ENCODE results near the gene SSRP1.

Gene SSRP1

GRCh38 chr11:57306940-57307565, 28.6 kb downstream of the SSRP1 start:
- Histone ChIP-seq H3K36me3 (ENCODE audit: control insufficient read depth in 2 of 2, insufficient read depth in 2 of 2, low read length in 2 of 2) (peaks cover 15 to 26% of the 10 kb centered on the region in 2 donors), H3K4me3 (ENCODE audit: low read length in 2 of 2) (no peak overlapping the region), H3K27ac (ENCODE audit: low read length) (no peak overlapping the region), H3K9me3 (ENCODE audit: control insufficient read depth in 2 of 2, low read length in 2 of 2) (no peaks in the 10 kb centered on the region), H3K4me1 (ENCODE audit: control insufficient read depth, insufficient read depth, low read length) (peaks cover 44% of the 10 kb centered on the region), H3K9ac (ENCODE audit: low read length in 2 of 2) (no peak overlapping the region), H3K27me3 (ENCODE audit: control insufficient read depth in 1 of 2, insufficient read depth in 2 of 2, low read length in 2 of 2) (no peaks in the 10 kb centered on the region)

- Histone ChIP-seq H3K36me3 (ENCODE audit: control insufficient read depth in 2 of 2, insufficient read depth in 2 of 2, low read length in 2 of 2) (peaks cover 20 to 33% of the 10 kb centered on the region in 2 donors), H3K9ac (ENCODE audit: low read length in 2 of 2) (no peak overlapping the region), H3K9me3 (ENCODE audit: control insufficient read depth in 2 of 2, low read length in 2 of 2) (no peaks in the 10 kb centered on the region), H3K27ac (ENCODE audit: low read length) (no peak overlapping the region), H3K4me1 (ENCODE audit: control insufficient read depth, insufficient read depth, low read length) (peaks cover 37% of the 10 kb centered on the region), H3K4me3 (ENCODE audit: low read length in 2 of 2) (no peak overlapping the region), H3K27me3 (ENCODE audit: control insufficient read depth in 1 of 2, insufficient read depth in 2 of 2, low read length in 2 of 2) (no peaks in the 10 kb centered on the region)
Measured at GRCh38 chr11:57306161-57306876, 29.4 kb downstream of the SSRP1 start.

GRCh38 chr11:57305523-57305922, 30.2 kb downstream of the SSRP1 start:
- Histone ChIP-seq H3K4me1 (ENCODE audit: control insufficient read depth, insufficient read depth, low read length) (peaks cover 29% of the 10 kb centered on the region), H3K27me3 (ENCODE audit: control insufficient read depth in 1 of 2, insufficient read depth in 2 of 2, low read length in 2 of 2) (no peaks in the 10 kb centered on the region), H3K4me3 (ENCODE audit: low read length in 2 of 2) (no peak overlapping the region), H3K36me3 (ENCODE audit: control insufficient read depth in 2 of 2, insufficient read depth in 2 of 2, low read length in 2 of 2) (peaks cover 28 to 41% of the 10 kb centered on the region in 2 donors), H3K9ac (ENCODE audit: low read length in 2 of 2) (no peak overlapping the region), H3K9me3 (ENCODE audit: control insufficient read depth in 2 of 2, low read length in 2 of 2) (no peaks in the 10 kb centered on the region), H3K27ac (ENCODE audit: low read length) (no peak overlapping the region)

GRCh38 chr11:57303990-57304579, 31.6 kb downstream of the SSRP1 start:
- Histone ChIP-seq H3K27ac (ENCODE audit: low read length) (no peak overlapping the region), H3K27me3 (ENCODE audit: control insufficient read depth in 1 of 2, insufficient read depth in 2 of 2, low read length in 2 of 2) (no peaks in the 10 kb centered on the region), H3K4me3 (ENCODE audit: low read length in 2 of 2) (no peak overlapping the region), H3K9me3 (ENCODE audit: control insufficient read depth in 2 of 2, low read length in 2 of 2) (peaks cover 3 to 14% of the 10 kb centered on the region in 2 donors), H3K9ac (ENCODE audit: low read length in 2 of 2) (no peak overlapping the region), H3K4me1 (ENCODE audit: control insufficient read depth, insufficient read depth, low read length) (peaks cover 18% of the 10 kb centered on the region), H3K36me3 (ENCODE audit: control insufficient read depth in 2 of 2, insufficient read depth in 2 of 2, low read length in 2 of 2) (peaks cover 32 to 53% of the 10 kb centered on the region in 2 donors)

GRCh38 chr11:57303280-57303989, 32.3 kb downstream of the SSRP1 start:
- Histone ChIP-seq H3K4me1 (ENCODE audit: control insufficient read depth, insufficient read depth, low read length) (peaks cover 14% of the 10 kb centered on the region), H3K9me3 (ENCODE audit: control insufficient read depth in 2 of 2, low read length in 2 of 2) (peaks cover 6 to 15% of the 10 kb centered on the region in 2 donors), H3K36me3 (ENCODE audit: control insufficient read depth in 2 of 2, insufficient read depth in 2 of 2, low read length in 2 of 2) (peaks cover 37 to 54% of the 10 kb centered on the region in 2 donors), H3K27me3 (ENCODE audit: control insufficient read depth in 1 of 2, insufficient read depth in 2 of 2, low read length in 2 of 2) (no peaks in the 10 kb centered on the region), H3K4me3 (ENCODE audit: low read length in 2 of 2) (no peak overlapping the region), H3K27ac (ENCODE audit: low read length) (no peak overlapping the region), H3K9ac (ENCODE audit: low read length in 2 of 2) (no peak overlapping the region)

GRCh38 chr11:57302489-57302888, 33.2 kb downstream of the SSRP1 start:
- Histone ChIP-seq H3K27ac (ENCODE audit: low read length) (no peak overlapping the region), H3K9me3 (ENCODE audit: control insufficient read depth in 2 of 2, low read length in 2 of 2) (peaks cover 6 to 15% of the 10 kb centered on the region in 2 donors), H3K27me3 (ENCODE audit: control insufficient read depth in 1 of 2, insufficient read depth in 2 of 2, low read length in 2 of 2) (no peaks in the 10 kb centered on the region), H3K4me1 (ENCODE audit: control insufficient read depth, insufficient read depth, low read length) (peaks cover 14% of the 10 kb centered on the region), H3K36me3 (ENCODE audit: control insufficient read depth in 2 of 2, insufficient read depth in 2 of 2, low read length in 2 of 2) (peaks cover 37 to 51% of the 10 kb centered on the region in 2 donors), H3K9ac (ENCODE audit: low read length in 2 of 2) (no peak overlapping the region), H3K4me3 (ENCODE audit: low read length in 2 of 2) (no peak overlapping the region)

GRCh38 chr11:57301711-57302423, 33.8 kb downstream of the SSRP1 start:
- Histone ChIP-seq H3K27me3 (ENCODE audit: control insufficient read depth in 1 of 2, insufficient read depth in 2 of 2, low read length in 2 of 2) (no peaks in the 10 kb centered on the region), H3K27ac (ENCODE audit: low read length) (no peak overlapping the region), H3K4me3 (ENCODE audit: low read length in 2 of 2) (no peak overlapping the region), H3K9me3 (ENCODE audit: control insufficient read depth in 2 of 2, low read length in 2 of 2) (peaks cover 6 to 15% of the 10 kb centered on the region in 2 donors), H3K9ac (ENCODE audit: low read length in 2 of 2) (no peak overlapping the region), H3K4me1 (ENCODE audit: control insufficient read depth, insufficient read depth, low read length) (peaks cover 9% of the 10 kb centered on the region), H3K36me3 (ENCODE audit: control insufficient read depth in 2 of 2, insufficient read depth in 2 of 2, low read length in 2 of 2) (peaks cover 37 to 51% of the 10 kb centered on the region in 2 donors)

GRCh38 chr11:57300785-57301184, 34.9 kb downstream of the SSRP1 start:
- Histone ChIP-seq H3K4me3 (ENCODE audit: low read length in 2 of 2) (no peak overlapping the region), H3K4me1 (ENCODE audit: control insufficient read depth, insufficient read depth, low read length) (peaks cover 9% of the 10 kb centered on the region), H3K27me3 (ENCODE audit: control insufficient read depth in 1 of 2, insufficient read depth in 2 of 2, low read length in 2 of 2) (no peaks in the 10 kb centered on the region), H3K9me3 (ENCODE audit: control insufficient read depth in 2 of 2, low read length in 2 of 2) (peaks cover 6 to 15% of the 10 kb centered on the region in 2 donors), H3K27ac (ENCODE audit: low read length) (no peak overlapping the region), H3K36me3 (ENCODE audit: control insufficient read depth in 2 of 2, insufficient read depth in 2 of 2, low read length in 2 of 2) (peaks cover 37 to 51% of the 10 kb centered on the region in 2 donors), H3K9ac (ENCODE audit: low read length in 2 of 2) (no peak overlapping the region)

GRCh38 chr11:57299150-57299737, 36.4 kb downstream of the SSRP1 start:
- Histone ChIP-seq H3K9me3 (ENCODE audit: control insufficient read depth in 2 of 2, low read length in 2 of 2) (peaks cover 6 to 15% of the 10 kb centered on the region in 2 donors), H3K36me3 (ENCODE audit: control insufficient read depth in 2 of 2, insufficient read depth in 2 of 2, low read length in 2 of 2) (peaks cover 37 to 44% of the 10 kb centered on the region in 2 donors), H3K4me3 (ENCODE audit: low read length in 2 of 2) (no peak overlapping the region), H3K4me1 (ENCODE audit: control insufficient read depth, insufficient read depth, low read length) (peaks cover 4% of the 10 kb centered on the region), H3K27ac (ENCODE audit: low read length) (no peak overlapping the region), H3K27me3 (ENCODE audit: control insufficient read depth in 1 of 2, insufficient read depth in 2 of 2, low read length in 2 of 2) (no peaks in the 10 kb centered on the region), H3K9ac (ENCODE audit: low read length in 2 of 2) (no peak overlapping the region)

GRCh38 chr11:57297221-57297620, 38.5 kb downstream of the SSRP1 start:
- no peak overlapping the region for H3K9ac ChIP-seq (ENCODE audit: low read length in 2 of 2)
- H3K27me3 ChIP-seq (ENCODE audit: control insufficient read depth in 1 of 2, insufficient read depth in 2 of 2, low read length in 2 of 2) = no peaks in the 10 kb centered on the region
- H3K4me1 ChIP-seq (ENCODE audit: control insufficient read depth, insufficient read depth, low read length) = peaks cover 2% of the 10 kb centered on the region
- peaks cover 6 to 15% of the 10 kb centered on the region in 2 donors for H3K9me3 ChIP-seq (ENCODE audit: control insufficient read depth in 2 of 2, low read length in 2 of 2)
- no peak overlapping the region for H3K27ac ChIP-seq (ENCODE audit: low read length)
- H3K4me3 ChIP-seq (ENCODE audit: low read length in 2 of 2) = no peak overlapping the region
- H3K36me3 ChIP-seq (ENCODE audit: control insufficient read depth in 2 of 2, insufficient read depth in 2 of 2, low read length in 2 of 2) = peaks cover 35% of the 10 kb centered on the region in 2 donors

Data from stomach smooth muscle (tissue), 2 donors.